GM21526 (cell line): ENCODE results near the gene LRRC74A.

Source experiments
- ATAC-seq: cut with Tn5 transposase; IDR thresholded peaks from one replicate; pipeline ENCODE4 v1.9.1; 2021; ENCODE audit warnings: moderate library complexity; ENCODE audit not compliant: unreplicated experiment, low FRiP score

Gene LRRC74A

DNA sequence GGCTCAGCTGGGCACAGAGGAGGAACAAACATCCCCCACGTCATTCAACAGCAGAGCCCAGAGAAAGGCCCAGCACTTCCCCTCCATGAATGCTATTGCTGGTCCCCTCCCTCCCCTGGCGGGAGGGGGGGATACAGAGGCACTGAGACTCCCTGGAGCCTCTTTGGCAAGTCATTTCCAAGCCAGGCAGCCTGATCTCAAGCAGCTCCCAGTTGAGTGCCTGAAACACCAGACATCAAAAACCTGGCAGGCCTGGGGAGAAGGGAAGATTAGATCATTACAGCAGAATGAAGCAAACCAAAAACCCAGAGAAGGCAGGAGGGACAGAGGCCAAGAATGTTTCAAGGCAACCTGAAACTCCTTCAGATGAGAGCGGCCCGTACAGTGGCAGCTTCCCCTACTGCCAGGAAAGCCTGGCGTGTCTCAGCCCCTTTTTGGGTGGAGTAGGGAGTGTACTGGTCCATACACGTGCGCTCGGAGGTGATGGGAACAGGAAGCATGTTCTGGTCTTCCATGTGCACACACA, 92.1 kb downstream of the LRRC74A start:
- ATAC-seq, result no peak

GRCh38 chr14:76918782-76919394, 92.7 kb downstream of the LRRC74A start:
- ATAC-seq, result no peak
